Measurements from ENCODE around the gene PKNOX2. TPM values are rescaled to one million over a fixed set of nuclear protein-coding genes. Genes with fewer than 3 reads are reported as not detected.

The PKNOX2 gene
- total RNA-seq, 4 donors from 2014 or later = 1.2 to 5.7 (median 2.2) TPM

GRCh38 chr11:125170510-125171031 is 6.0 kb downstream of the PKNOX2 start:
- no peak for ATAC-seq
- Histone ChIP-seq H3K4me3 (peak overlapping the region in 1 of 2 donors; percentile 14), H3K36me3 (no peaks in the 10 kb centered on the region), H3K4me1 (peaks cover 0 to 56% (median 6%) of the 10 kb centered on the region in 3 donors), H3K27ac (peak overlapping the region in 3 of 4 donors; percentile 84 to 91 (median 88)), H3K27me3 (no peaks in the 10 kb centered on the region), H3K9me3 (no peaks in the 10 kb centered on the region)
- TF ChIP-seq CTCF (IDR thresholded peaks at IDR 0.05) (no peak), POLR2AphosphoS5 (IDR thresholded peaks at IDR 0.05) (no peak), EP300 (IDR thresholded peaks at IDR 0.05) (no peak), POLR2A (IDR thresholded peaks at IDR 0.05) (no peak)
- 40 to 47% methylated on average over 2 of the region's 12 CpGs for WGBS, 2 donors (ENCODE audit: low coverage in 1 of 2)

- H3K27me3 ChIP-seq = no peaks in the 10 kb centered on the region
- WGBS, 2 donors (ENCODE audit: low coverage in 1 of 2) = 93 to 100% methylated on average over 1 to 2 of the region's 4 CpGs
- peaks cover 0 to 45% (median 6%) of the 10 kb centered on the region in 3 donors for H3K4me1 ChIP-seq
- H3K27ac ChIP-seq = no peak overlapping the region
- ATAC-seq = no peak
- no peaks in the 10 kb centered on the region for H3K36me3 ChIP-seq
- no peaks in the 10 kb centered on the region for H3K9me3 ChIP-seq
- TF ChIP-seq EP300 (IDR thresholded peaks at IDR 0.05) = no peak
- TF ChIP-seq CTCF (IDR thresholded peaks at IDR 0.05) = no peak
- no peak for TF ChIP-seq POLR2AphosphoS5 (IDR thresholded peaks at IDR 0.05)
- TF ChIP-seq POLR2A (IDR thresholded peaks at IDR 0.05) = no peak
- no peak overlapping the region for H3K4me3 ChIP-seq
Measured at GRCh38 chr11:125171974-125172373, 7.4 kb downstream of the PKNOX2 start.

GRCh38 chr11:125173027-125173426 is 8.5 kb downstream of the PKNOX2 start:
- WGBS, 2 donors (ENCODE audit: low coverage in 1 of 2) = 92 to 100% methylated on average over 1 of the region's 1 CpG
- H3K9me3 ChIP-seq = no peaks in the 10 kb centered on the region
- no peak overlapping the region for H3K27ac ChIP-seq
- no peak for TF ChIP-seq EP300 (IDR thresholded peaks at IDR 0.05)
- no peak for TF ChIP-seq POLR2AphosphoS5 (IDR thresholded peaks at IDR 0.05)
- no peak for TF ChIP-seq POLR2A (IDR thresholded peaks at IDR 0.05)
- no peak for TF ChIP-seq CTCF (IDR thresholded peaks at IDR 0.05)
- H3K36me3 ChIP-seq = no peaks in the 10 kb centered on the region
- no peaks in the 10 kb centered on the region for H3K27me3 ChIP-seq
- H3K4me1 ChIP-seq = peaks cover 0 to 35% (median 6%) of the 10 kb centered on the region in 3 donors
- ATAC-seq = no peak
- H3K4me3 ChIP-seq = no peak overlapping the region

GRCh38 chr11:125173556-125173955 is 9.0 kb downstream of the PKNOX2 start:
- WGBS, 2 donors (ENCODE audit: low coverage in 1 of 2) = 86 to 100% methylated on average over 1 to 6 of the region's 8 CpGs
- no peaks in the 10 kb centered on the region for H3K9me3 ChIP-seq
- H3K36me3 ChIP-seq = no peaks in the 10 kb centered on the region
- no peaks in the 10 kb centered on the region for H3K27me3 ChIP-seq
- no peak overlapping the region for H3K4me3 ChIP-seq
- TF ChIP-seq EP300 (IDR thresholded peaks at IDR 0.05) (no peak), POLR2A (IDR thresholded peaks at IDR 0.05) (no peak), CTCF (IDR thresholded peaks at IDR 0.05) (no peak), POLR2AphosphoS5 (IDR thresholded peaks at IDR 0.05) (no peak)
- no peak overlapping the region for H3K27ac ChIP-seq
- no peak for ATAC-seq
- H3K4me1 ChIP-seq = peaks cover 0 to 30% (median 6%) of the 10 kb centered on the region in 3 donors

GRCh38 chr11:125174057-125174456 is 9.5 kb downstream of the PKNOX2 start:
- no peak overlapping the region for H3K4me3 ChIP-seq
- 100% methylated on average over 3 of the region's 4 CpGs; no CpG with 5 or more reads in 1 of the 2 donors for WGBS, 2 donors (ENCODE audit: low coverage in 1 of 2)
- no peaks in the 10 kb centered on the region for H3K9me3 ChIP-seq
- ATAC-seq = no peak
- no peaks in the 10 kb centered on the region for H3K36me3 ChIP-seq
- no peaks in the 10 kb centered on the region for H3K27me3 ChIP-seq
- peaks cover 0 to 25% (median 6%) of the 10 kb centered on the region in 3 donors for H3K4me1 ChIP-seq
- H3K27ac ChIP-seq = no peak overlapping the region
- TF ChIP-seq EP300 (IDR thresholded peaks at IDR 0.05) (no peak), POLR2A (IDR thresholded peaks at IDR 0.05) (no peak)

All from gastroesophageal sphincter (tissue), 4 donors.